Measurements from ENCODE around the gene GSTP1. TPM values are rescaled to one million over a fixed set of nuclear protein-coding genes. Genes with fewer than 3 reads are reported as not detected.

Gene GSTP1
- total and polyA plus RNA-seq, 9 of the 15 experiments (the other 6 are each of a cell fraction or from before 2014, with no cell fraction given), result 592 to 2,150 (median 1,204) TPM

GRCh38 chr11:67605231-67606011 lies 21.8 kb downstream of the GSTP1 start (continued):
- TF ChIP-seq MGA (IDR thresholded peaks at IDR 0.05) (peak; percentile 81; the same call in 1 of the 2 replicates), ZBTB9 (CRISPR knock-in tag; IDR thresholded peaks at IDR 0.05) (no peak), SOX6 (IDR thresholded peaks at IDR 0.05) (peak; percentile 73; the same call in 1 of the 2 replicates), GTF3C2 (IDR thresholded peaks at IDR 0.05; ENCODE audit: borderline replicate concordance, extremely low read depth, insufficient read length) (no peak), GATAD2B (IDR thresholded peaks at IDR 0.05; ENCODE audit: borderline replicate concordance) (peak; percentile 30; the same call in 1 of the 2 replicates), BCOR (IDR thresholded peaks at IDR 0.05) (0 out of 2 replicates have a peak, but pooled peaks have one; percentile 24), NR2C1 (IDR thresholded peaks at IDR 0.05) (peak; percentile 56), NR2C1 (tag; IDR thresholded peaks at IDR 0.05) (peak; percentile 71), MYC (IDR thresholded peaks at IDR 0.05; ENCODE audit: low read depth, low read length) (peak; percentile 73; the same call in 1 of the 2 replicates), MYC (CRISPR knock-in tag; IDR thresholded peaks at IDR 0.05; ENCODE audit: borderline replicate concordance, low read depth) (no peak), ARID1B (IDR thresholded peaks at IDR 0.05) (peak; percentile 91), TCF3 (CRISPR knock-in tag; IDR thresholded peaks at IDR 0.05) (peak; percentile 85)
